GM12874 (cell line): ENCODE results near the gene RGS12.

Source experiments
- TF ChIP-seq, protein P1 (sequence below): IDR thresholded peaks from 2 replicates; pipeline ENCODE4 v1.5.1; 2011; ENCODE audit warnings: low read depth, mild to moderate bottlenecking, control low read depth, low read length, moderate library complexity; ENCODE audit not compliant: insufficient read depth

RGS12 gene

DNA sequence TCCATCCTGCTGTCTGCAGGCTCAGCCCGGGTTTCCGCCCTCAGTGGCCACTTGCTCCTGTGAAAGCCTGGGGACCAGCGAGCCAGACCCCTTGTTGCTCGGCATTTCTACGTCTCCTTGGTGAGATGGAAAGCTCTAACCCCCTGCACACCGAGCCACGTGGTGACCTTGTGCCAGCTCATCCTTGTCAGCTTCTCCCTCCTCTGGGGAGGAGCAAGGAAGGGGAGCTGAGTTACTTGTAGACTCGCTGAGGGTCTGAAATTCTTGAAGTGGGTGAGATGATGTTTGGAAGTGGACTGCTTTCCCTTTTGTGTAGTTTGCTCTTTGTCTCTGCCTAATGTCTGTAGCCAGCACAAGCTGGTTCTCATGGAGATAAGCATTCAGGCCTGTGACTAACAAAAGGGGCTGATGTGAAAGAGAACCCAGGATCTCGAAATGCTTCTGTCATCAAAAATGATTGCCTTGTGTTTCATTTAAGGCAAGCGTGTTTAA, 29.3 kb downstream of the RGS12 start:
- TF ChIP-seq, protein P1, sequence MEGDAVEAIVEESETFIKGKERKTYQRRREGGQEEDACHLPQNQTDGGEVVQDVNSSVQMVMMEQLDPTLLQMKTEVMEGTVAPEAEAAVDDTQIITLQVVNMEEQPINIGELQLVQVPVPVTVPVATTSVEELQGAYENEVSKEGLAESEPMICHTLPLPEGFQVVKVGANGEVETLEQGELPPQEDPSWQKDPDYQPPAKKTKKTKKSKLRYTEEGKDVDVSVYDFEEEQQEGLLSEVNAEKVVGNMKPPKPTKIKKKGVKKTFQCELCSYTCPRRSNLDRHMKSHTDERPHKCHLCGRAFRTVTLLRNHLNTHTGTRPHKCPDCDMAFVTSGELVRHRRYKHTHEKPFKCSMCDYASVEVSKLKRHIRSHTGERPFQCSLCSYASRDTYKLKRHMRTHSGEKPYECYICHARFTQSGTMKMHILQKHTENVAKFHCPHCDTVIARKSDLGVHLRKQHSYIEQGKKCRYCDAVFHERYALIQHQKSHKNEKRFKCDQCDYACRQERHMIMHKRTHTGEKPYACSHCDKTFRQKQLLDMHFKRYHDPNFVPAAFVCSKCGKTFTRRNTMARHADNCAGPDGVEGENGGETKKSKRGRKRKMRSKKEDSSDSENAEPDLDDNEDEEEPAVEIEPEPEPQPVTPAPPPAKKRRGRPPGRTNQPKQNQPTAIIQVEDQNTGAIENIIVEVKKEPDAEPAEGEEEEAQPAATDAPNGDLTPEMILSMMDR: no peak

DNA sequence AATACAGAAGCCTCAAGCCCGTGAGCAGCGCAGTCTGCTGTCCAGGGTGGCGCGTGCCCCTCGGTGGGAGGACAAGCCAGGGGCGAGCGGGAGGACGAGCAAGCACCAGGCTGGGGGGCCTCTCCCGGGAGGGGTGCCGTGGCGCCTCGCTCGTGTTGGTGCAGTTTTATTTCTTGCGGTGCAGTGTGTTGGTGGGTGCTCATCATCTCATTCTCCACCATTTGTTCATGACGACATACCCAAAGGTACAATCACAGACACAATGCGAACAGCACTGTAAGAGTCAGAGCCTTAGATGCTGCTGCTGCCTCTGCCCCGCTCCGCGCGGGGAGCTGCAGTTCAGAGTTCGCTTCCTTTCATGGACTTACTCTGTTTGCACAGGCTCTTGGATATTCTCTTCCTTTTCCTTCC, 30.3 kb downstream of the RGS12 start:
- TF ChIP-seq, protein P1: no peak

DNA sequence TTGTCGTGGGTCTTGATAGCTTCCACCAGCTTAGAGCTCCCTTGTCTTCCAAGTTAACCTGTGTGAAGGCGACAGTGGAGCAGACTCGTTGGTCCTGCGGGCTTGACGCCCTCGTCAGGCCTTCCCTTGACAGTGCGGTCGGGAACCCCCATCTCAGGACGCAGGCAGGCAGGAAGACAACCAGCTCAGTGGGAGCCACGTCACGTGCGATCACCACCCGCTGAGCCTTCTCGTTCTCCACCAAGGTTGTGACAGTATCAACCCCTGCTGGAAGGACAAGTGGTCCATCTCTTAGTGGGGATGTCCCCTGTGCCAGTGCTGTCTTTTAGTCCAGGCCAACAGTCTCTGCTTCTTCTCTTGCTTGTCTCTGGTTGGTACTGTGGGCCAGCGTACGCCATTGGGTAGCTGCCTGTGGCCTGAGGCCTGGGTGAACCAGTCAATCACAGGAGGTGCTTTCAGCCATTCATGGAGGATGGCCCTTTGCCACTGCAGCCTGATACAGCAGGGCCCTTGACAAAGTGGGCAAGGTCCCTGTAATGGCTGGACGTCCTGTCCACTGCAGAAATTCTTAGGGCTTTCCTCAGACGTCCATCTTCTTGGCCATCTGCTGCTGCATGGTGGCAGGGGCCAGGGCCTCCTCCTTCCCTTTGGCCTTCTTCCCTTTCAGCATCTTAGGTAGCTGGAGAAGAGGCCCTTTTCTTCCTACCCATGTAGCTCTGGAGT, 31.4 kb downstream of the RGS12 start:
- TF ChIP-seq, protein P1: peak; percentile 37; the same call in 1 of the 2 replicates

DNA sequence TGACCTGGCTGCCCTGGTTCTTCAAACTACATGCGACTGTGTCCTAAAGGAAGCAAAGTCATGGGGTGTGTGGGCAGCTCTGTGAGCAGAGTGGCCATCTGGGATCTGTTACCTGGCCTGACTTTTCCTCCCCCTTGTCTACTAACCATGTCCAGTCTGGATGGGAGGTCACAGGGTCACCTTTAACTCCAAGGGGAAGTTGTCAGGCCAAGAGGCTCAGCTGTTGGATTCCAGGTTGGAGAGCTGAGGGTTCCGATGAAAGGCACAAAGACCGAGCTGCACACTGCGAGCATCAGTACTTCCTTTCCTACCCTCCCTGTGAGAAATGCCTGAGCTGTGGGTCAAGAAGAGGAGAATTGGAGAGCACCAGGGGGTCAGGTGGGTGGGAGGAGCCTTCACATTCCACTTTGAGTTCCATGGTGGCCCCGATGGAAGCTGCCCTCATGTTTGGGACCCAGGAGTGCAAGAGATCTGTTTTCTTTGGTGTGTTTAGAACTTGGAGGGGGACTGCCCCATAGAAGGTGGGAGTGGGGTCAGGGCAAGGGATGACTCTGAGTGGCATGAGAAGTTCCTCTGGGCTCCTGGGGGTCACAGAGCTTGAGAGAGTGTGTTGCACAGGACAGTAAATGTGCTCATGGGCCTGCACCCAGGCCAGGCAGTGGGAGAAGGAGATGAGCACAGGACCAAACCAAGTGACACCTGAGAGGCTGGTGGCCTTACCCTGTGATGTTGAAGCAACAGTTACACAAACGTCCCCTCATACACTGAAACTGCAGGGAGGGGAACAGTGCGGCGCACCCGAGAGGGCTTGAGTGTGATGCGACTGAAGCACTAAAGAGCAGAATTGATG, 36.2 kb downstream of the RGS12 start:
- TF ChIP-seq, protein P1: no peak

DNA sequence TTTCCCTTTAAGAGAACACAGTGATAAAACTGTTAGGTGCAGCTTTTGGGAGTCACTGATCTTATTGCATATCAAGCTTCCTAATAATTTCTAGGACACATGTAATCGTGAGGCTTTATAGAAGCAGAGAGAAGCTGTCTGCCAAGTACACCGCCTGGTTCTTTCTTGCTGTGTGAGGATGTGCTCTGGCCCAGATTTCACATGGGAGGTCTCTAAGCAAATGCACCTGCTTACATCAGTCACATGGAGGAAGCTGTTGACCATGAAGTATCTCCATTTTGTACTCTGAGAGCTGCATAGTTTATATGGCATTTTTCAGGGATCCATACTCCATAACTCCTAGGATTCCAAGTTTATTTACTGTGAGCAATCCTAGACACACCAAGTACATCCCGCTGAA, 37.1 kb downstream of the RGS12 start:
- TF ChIP-seq, protein P1: no peak

DNA sequence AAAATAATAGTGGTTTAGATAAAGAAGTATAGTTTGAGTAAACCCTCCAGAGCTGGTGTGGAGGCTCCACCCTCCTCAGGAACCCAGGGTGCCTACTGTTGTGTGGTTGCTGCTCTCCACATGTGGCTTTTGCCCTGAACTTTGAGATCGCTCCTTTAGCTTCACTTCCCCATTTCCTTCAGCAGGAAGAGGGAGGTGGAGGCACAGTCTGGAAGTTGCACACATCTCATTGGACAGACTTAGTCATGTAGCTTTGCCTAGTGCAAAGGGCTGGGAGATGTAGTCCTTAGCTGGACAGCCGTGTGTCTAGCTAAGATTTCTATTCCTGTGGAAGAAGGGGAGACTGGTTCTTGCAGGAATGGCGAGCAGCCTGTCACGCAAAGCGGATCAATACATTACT, 37.9 kb downstream of the RGS12 start:
- TF ChIP-seq, protein P1: no peak
